SK-N-SH (cell line): ENCODE results near the gene CLSTN2.

Source experiments
- CHD2 ChIP-seq: fragments of 150-350 bp; IDR thresholded peaks from 2 replicates; pipeline ENCODE4 v1.6.1; 2018; ENCODE audit warnings: low read length; ENCODE audit not compliant: partially characterized antibody
- EP300 ChIP-seq, 2 experiments: IDR thresholded peaks; 2 replicates each; pipeline versions ENCODE4 v1.4.0 to v1.6.1; 2012; ENCODE audit warnings: borderline replicate concordance in 1 of 2, low read depth in 1 of 2, low read length in 1 of 2
- GABPA ChIP-seq: IDR thresholded peaks from 2 replicates; pipeline ENCODE4 v1.4.0; 2012; ENCODE audit warnings: low read depth, mild to moderate bottlenecking
- MEF2A ChIP-seq: IDR thresholded peaks from 2 replicates; pipeline ENCODE4 v1.4.0; 2012; ENCODE audit warnings: low read depth, borderline replicate concordance
- RAD21 ChIP-seq: IDR thresholded peaks from 2 replicates; pipeline ENCODE4 v1.6.1; 2012; ENCODE audit warnings: mild to moderate bottlenecking, low read length
- RFX5 ChIP-seq: IDR thresholded peaks from 2 replicates; pipeline ENCODE4 v1.6.1; 2012; ENCODE audit warnings: mild to moderate bottlenecking, improper control_type of control experiment, low read length
- SIN3A ChIP-seq: IDR thresholded peaks from 2 replicates; pipeline ENCODE4 v1.6.1; 2012; ENCODE audit warnings: low read depth, mild to moderate bottlenecking, low read length, moderate library complexity, borderline replicate concordance
- SMC3 ChIP-seq: IDR thresholded peaks from 2 replicates; pipeline ENCODE4 v1.6.1; 2012; ENCODE audit warnings: low read depth, low read length, improper control_type of control experiment
- TAF1 ChIP-seq: IDR thresholded peaks from 2 replicates; pipeline ENCODE4 v1.6.1; 2012; ENCODE audit warnings: low read depth, mild to moderate bottlenecking, low read length, moderate library complexity, borderline replicate concordance
- USF1 ChIP-seq: IDR thresholded peaks from 2 replicates; pipeline ENCODE4 v1.4.0; 2012; ENCODE audit warnings: low read depth, borderline replicate concordance
- ZBTB33 ChIP-seq: IDR thresholded peaks from 2 replicates; pipeline ENCODE4 v1.4.0; 2012; ENCODE audit warnings: low read depth, borderline replicate concordance
- TF ChIP-seq, protein P1 (sequence below): fragments of 200-600 bp; sonication (generic); IDR thresholded peaks from 2 replicates; pipeline ENCODE4 v1.6.1; 2017; ENCODE audit warnings: antibody characterized with exemption, mild to moderate bottlenecking, moderate library complexity

DNA sequence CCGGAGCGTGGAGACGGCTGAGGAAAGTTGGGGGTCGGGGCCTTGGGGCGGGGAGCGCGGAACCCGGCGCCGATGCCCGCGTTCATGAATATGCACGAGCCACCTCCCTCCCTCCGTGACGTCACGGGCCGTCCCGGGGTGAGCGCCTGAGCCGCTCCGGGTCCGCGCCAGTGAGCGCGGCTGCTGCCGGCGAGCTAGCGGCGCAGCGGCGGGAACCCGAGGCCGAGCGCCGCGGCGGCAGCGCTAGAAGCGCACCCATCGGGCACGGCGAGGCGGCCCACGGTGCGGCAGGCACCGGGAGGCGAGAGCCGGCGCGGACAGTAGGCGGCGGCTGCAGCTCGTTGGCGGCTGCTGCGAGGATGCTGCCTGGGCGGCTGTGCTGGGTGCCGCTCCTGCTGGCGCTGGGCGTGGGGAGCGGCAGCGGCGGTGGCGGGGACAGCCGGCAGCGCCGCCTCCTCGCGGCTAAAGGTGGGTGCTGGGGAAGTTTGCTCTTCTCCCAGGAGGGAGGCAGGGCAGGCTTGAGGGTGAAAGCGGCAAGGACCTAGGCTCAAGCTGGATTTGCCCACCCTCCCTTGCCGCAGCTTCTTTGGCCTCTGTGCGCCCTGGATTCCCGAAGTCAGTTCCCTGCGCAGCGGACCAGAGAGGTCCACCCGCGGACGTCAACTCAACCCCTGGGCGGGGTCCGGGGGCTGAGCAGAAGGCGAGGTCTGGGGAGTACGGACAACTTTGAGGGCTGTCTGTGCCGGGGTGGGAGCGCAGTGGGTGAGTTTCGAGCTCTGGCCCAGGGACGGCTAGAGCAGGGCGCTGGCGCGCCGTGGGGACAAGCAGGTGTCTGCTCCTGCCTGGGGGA is at the start of gene CLSTN2:
- TF ChIP-seq, protein P1, sequence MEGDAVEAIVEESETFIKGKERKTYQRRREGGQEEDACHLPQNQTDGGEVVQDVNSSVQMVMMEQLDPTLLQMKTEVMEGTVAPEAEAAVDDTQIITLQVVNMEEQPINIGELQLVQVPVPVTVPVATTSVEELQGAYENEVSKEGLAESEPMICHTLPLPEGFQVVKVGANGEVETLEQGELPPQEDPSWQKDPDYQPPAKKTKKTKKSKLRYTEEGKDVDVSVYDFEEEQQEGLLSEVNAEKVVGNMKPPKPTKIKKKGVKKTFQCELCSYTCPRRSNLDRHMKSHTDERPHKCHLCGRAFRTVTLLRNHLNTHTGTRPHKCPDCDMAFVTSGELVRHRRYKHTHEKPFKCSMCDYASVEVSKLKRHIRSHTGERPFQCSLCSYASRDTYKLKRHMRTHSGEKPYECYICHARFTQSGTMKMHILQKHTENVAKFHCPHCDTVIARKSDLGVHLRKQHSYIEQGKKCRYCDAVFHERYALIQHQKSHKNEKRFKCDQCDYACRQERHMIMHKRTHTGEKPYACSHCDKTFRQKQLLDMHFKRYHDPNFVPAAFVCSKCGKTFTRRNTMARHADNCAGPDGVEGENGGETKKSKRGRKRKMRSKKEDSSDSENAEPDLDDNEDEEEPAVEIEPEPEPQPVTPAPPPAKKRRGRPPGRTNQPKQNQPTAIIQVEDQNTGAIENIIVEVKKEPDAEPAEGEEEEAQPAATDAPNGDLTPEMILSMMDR: no peak
- no peak; the same call in 1 of the 2 replicates for TF ChIP-seq RAD21
- no peak for TF ChIP-seq MEF2A
- TF ChIP-seq USF1: no peak
- no peak for TF ChIP-seq RFX5
- no peak for TF ChIP-seq SMC3
- no peak for TF ChIP-seq TAF1
- TF ChIP-seq SIN3A: no peak
- no peak for TF ChIP-seq CHD2
- TF ChIP-seq GABPA: no peak
- TF ChIP-seq EP300 (IDR thresholded peaks at IDR 0.05; ENCODE audit: borderline replicate concordance in 1 of 2, low read depth in 1 of 2, low read length in 1 of 2): no peak
- no peak for TF ChIP-seq ZBTB33
